AG08395 (cell line): Measurements from ENCODE around the gene NDOR1.
"Not testable (repeated sequence)": the region's sequence is repeated elsewhere in the genome, so short reads cannot be mapped to it uniquely, and the experiment has no call there.

Experiments used
- DNase-seq: peaks from one replicate; pipeline ENCODE4 v3.0.0; 2012; ENCODE audit warnings: mixed read lengths, low spot score

The NDOR1 gene

DNA sequence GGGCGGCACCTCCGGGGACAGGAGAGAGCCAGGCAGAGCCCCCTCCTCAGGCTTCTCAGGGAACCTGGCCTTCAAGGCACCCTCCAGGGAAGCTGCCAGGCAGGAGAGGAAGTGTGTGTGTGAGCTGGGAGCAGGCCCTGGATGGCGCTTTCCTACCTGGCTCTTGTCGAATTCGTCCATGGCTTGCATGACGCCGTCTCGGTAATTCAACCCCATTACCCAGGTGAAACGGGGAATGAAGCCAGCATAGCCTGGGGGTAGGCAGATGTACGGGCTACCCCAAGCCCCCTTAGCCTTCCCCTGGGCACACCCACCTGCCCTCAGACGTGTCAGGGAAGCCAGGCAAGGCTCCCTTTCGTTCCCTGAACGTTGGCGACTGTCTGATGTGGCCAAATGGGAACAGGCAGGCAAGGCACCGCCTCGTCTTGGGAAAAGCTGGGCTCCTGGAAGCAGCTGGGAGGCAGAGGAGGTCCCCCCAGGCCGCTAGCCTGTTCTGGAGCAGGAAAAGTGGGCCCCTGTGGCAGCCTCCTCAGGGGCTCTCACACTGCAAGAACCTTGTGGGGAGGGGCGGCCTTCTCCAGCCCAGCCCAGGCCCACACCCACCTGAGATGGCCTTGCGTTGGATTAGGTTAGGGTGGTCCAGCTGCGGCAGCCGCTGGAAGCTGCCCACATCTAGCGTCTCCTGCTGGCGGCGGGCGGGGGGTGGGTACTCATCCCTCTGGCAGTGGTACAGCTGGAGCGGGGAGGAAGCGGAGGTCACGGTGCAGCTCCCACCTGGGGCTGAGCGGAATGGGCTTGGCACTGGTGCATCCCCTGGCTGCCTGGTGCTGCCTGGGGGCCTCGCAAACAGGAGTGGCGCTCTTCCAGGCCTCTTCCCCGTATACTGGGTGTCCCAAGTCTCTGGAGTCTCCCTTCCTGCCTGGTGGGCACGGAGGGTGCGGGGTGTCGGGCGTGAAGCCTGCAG, 39.3 kb downstream of the NDOR1 start:
- no peak for DNase-seq

DNA sequence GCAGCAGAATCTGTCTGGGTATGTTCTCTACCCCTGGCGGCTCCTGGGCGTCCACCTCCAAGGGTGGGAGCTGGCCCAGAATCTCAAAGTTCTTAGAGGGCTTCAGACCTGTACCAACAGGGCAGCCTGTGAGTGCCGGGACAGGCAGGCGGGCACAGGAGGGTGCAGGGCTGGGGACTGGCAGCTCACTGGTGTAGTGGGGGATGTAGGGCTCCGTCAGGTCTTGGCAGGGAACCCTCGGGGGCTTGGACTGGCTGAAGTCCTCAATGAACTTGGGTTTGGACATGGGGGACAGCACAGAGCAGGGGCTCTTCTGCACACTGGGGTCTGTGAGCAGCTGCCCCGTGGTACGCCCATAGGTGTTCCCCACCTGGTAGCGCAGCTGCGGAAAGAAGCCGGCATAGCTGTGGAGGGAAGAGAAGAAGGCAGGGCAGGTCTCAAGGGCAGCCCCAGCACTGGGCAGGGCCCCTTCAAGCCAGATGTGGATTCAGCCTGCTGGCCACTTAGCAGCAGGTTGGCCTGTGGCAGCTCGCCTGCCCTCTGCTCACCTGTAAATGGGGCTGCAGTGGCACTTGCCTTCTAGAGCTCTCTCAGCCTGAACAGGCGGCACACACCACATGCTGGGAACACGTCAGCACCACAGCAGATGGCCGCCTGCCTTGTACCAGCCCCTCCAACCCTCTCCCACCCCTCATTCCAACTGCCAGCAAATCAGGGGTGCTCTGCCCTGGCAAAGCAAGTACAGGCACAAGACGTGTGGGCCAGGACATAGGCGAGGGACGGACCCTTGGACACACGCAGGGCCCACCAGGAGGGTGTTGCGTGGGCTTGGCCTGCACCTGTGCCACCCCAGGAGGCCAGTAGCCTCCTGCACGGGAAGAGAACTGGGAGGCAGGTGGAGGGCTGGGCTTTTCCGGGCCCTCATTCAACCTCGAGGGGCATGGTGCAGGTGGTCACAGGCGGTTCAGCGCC, 40.2 kb downstream of the NDOR1 start:
- DNase-seq = no peak

DNA sequence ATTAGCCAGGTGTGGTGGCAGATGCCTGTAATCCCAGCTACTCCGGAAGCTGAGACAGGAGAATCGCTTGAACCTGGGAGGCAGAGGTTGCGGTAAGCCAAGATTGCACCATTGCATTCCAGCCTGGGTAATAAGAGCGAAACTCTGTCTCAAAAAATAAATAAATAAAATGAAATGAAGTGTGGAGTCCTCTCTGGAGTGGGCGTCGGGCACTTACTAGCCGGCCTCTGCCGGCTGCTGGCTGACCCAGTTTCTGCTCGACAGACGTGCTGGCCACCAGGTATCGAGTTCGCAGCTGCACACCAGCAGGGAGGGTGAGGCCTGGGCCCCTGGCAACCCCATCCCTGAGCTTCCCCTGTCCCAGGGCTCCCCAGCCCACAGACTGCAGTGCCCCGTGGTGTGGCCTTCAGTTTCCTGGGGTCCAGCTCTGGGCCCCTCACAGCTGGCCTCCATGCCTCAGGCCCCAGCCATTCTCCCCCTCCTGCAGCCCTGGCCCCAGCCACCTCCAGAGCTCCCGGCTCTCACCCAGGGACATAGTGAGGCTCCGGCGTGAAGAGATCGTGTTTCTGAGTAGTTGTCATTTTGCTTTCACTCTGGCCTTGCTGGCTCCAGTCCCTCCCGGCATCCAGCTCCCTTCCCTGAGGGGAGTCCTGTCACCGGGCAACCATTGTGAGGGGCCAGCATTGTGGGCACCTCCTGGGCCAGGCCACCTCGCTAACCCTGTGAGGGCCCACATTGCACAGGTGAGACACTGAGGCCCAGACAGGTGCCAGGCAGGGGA, 41.8 kb downstream of the NDOR1 start:
- no peak for DNase-seq

DNA sequence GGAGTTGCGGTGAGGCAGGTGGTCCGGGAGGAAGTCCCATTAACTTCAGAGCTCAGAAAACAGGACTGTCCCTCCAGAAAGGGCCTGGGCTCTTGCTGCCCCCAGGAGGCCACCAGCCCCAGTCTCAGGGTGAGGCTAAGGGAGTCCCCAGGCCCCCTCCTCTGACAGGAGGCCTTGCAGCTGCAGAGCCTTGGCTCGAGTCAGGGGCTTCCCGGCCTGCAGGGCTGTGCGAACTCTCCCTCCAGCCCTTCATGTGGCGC, 42.3 kb downstream of the NDOR1 start:
- no peak for DNase-seq

DNA sequence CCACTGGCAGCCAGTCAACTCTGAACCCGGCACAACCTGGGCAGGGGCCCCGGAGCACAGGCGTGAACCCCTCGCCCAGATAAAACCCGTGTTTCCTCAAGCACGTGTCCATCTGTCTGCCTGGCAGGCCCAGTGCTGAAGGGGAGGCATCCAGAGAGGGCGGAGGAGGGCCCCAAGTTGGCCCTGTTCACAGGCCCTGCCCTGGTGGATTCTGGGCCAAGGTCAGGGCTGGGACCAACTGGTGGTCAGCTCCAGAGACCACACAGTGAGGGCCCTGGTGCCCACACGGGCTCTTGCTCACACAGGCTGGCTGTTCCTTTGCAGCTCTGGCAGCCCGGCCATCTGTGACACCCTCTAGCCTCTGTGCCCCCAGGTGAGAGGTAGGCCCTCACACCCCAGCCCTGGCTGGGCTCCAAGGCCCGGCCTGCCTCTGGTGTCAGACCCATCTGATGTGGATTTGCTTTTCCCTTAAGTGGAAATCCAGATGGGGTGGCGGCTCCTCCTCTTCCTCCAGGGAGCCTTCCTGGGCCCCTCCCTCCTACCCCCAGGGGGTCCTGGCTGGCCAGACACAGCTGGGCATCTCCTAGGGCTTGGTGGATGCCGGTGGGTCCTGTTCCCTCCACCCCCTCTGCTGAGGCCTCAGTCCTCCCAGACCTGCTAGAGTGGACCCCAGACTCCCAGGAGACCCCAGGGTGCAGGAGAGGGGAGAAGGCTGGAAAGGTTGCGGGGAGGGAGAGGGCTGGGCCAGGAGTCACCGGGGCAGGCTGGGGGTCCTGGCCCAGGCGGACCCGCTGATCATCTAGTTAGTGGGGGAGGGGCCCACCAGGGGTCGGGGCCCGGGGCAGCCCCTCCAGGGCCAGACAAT, 45.1 kb downstream of the NDOR1 start:
- no peak for DNase-seq

DNA sequence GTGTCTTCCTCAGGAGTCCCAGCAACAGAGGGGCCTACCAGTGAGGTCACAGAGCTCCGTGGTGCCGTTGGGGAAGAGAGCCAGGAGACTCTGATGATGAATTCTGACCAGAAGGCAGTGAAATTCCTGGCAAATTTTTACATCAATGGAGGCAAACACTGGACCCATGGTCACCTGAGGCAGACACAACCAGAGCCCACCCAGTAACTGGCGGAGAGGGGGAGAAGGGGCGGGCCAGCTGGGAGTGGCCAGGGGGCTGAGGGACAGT, 45.6 kb downstream of the NDOR1 start, which contains the start of gene STPG3:
TSS of gene STPG3 (plus strand) at position 93 of the 268 bp plus-strand sequence. CDS start at position 94, 1 bp downstream.
- no peak for DNase-seq

DNA sequence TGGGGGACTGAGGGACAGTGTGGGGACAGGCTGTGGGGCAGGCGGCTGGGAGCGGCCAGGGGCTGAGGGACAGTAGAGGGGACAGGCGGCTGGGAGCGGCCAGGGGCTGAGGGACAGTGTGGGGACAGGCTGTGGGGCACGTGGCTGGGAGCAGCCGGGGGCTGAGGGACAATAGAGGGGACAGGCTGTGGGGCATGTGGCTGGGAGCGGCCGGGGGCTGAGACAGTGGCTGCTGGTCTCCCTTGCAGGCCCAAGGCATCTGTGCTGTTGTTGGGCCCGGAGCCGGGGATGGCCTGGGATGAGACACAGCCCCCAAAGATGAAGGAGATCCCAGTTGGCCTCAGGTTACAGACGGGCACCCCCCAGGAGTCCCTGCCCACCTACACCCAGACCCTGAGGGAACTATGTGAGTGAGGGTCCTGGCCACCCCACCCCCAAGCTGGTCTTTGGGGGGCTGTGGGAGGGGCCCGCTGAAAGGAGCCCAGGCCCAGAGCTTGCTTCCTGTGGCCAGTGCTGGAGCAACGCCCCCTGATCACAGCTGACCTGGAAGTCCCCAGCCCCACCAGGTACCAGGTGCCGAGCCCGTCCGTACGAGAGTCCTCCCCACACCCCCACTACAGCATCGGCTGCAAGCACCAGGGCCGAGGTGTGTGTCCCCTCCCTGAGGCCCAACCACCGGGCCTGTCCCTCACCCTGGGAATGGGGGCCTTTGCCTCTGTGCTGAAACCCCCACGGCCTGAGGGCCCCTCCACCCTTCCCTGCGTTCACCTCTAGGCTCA, 46.2 kb downstream of the NDOR1 start:
- no peak for DNase-seq

DNA sequence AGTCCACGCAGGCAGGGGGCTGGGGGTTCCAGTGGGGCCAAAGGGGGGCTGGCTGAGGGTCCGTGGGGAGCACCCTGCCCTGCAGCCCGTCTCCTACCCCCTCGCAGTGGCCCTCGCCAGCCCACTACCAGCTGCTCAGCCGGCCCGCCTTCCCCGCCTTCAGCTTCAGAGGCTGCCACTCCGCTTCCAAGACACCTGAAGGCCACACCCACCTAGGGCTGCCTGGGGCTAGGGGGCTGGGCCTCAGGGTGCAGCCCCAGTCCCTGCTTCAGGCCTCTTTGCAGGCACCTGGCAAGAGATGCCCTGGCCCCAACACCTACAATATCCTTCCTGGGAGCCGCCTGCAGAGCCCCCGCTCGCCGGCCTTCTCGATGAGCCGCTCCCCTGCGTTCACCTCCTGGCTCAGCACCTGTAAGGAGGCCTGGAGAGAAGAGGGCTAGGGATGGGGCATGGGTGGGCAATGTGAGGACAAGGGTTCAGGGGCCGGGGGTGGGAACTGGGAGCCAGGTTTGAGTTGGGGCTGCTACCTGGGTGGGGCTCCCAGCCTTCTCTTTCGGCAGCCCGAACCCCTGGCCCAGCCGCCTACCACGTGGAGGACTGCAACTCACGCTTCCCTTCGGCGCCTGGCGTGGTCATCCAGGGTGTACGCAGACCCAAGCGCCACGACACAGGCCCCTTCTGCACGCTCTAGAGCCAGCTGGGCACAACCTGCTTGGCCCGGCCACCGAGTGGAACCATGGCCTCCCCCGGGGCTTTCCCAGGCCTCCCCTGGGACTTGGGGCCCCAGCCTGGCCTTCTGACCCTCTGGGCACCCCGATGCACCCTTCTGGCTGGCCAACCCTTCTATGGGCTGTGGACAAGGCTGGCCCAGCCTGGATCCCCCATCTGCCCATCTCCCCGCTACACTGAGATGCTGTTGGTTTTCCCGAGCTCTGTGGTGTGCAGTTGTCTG, 47.3 kb downstream of the NDOR1 start:
- DNase-seq = no peak

DNA sequence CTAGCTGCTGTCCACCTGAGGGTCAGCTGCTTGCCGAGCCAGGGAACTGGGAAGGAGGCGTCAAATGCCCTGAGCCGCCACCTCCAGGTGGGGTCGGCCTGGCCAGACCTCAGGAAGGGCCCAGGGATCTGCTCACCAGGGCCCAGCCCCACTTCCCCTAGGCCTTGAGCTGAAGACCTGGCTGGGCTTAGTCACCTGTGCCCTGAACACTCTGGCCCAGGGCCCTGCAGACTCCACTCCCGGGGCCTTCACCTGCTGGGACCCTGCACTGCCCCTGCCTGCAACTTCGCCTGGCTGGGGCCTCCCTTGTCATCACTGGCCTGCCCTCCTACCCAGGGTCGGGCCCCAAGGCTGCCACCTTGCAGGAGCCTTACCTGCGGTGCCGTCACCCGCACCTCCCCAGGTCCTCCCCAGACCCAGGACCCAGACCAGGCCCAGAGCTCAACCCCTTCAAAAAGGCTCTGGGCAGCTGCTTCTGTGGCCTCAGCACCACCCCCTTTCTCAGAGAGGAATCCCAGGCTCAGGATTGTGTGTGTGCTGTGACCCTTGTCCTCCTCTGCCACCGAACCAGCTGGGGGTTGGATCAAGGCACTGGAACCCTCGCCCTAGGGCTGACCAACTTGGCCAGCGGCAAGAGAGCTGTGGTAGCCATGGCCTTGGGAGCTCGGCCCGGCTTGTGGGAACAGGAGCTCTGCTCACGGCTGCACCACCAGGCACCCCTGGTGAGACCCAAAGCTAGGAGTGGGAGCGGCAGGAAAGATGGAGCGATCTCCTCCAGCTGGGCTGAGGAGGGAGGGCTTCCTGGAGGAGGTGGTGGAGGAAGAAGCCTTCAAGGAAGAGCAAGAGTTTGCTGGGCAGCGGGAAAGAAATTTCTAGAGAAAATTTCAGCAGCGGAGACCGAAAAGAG, 48.5 kb downstream of the NDOR1 start:
- DNase-seq = peak; percentile 13

DNA sequence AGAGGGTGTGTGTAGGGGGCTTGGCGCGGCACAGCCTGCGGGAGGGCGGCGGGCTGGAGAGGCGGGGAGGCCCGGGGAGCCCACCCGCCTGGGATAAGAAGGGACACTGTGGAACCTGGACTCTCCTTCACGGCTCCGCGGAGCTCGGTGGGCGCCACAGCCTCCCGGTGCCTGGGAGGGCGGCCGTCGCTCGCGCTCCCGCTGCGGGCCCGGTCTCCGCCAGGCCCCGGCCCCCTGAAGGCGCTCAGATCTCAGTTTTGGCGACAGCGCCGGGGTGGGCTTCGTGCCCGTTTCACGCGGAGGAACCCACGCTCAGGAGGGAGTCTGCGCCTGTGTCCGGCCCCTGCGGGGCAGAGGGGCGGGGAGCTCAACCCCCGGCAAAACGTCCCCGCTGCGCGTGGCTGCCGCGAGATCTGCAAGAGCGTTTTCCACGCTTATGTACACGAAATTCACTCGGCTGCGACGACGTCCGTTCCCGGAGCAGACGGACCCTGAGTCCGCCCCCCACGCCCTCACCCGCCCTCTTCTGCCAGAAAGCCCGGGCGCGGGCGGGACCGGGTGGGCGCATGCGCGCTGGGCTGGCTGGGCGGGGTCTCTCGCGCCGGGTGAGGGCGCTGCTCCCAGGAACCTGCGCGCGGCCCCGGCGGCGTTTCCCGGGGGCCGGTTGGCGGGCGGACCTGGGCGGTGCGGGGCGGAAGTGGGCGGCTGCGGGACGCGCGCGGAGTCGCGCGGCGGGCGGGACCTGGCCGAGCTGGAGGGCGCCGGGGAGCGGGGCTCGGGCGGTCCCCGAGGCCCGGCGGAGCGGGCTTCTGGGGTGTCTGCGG, 49.3 kb downstream of the NDOR1 start, which contains the start of gene NELFB:
TSS of gene NELFB (plus strand) at position 704 of the 824 bp plus-strand sequence.
- DNase-seq = peak; percentile 100

DNA sequence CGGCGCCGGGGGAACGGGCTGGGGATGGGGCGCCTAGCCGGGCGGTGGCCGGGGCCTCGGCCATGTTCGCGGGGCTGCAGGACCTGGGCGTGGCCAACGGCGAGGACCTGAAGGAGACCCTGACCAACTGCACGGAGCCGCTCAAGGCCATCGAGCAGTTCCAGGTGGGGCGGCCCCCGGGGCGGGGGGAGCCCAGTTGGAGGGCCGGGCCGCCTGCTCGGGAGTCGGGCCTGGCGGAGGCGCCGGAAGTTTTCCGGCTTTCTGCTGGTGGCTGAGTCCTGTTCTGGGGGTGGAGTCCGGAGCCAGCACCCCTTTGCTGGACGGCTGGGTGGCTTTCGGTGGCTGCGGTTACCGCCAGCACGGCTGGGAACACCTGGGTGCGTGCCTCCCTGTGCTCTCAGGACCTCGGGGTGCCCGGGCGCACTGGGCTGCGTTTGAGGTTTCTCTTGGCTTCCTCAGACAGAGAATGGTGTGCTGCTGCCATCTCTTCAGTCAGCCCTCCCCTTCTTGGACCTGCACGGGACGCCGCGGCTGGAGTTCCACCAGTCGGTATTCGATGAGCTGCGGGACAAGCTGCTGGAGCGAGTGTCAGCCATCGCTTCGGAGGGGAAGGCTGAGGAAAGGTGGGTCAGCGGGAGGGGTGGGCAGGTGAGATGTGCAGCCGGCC, 50.1 kb downstream of the NDOR1 start:
- DNase-seq = peak; percentile 35

DNA sequence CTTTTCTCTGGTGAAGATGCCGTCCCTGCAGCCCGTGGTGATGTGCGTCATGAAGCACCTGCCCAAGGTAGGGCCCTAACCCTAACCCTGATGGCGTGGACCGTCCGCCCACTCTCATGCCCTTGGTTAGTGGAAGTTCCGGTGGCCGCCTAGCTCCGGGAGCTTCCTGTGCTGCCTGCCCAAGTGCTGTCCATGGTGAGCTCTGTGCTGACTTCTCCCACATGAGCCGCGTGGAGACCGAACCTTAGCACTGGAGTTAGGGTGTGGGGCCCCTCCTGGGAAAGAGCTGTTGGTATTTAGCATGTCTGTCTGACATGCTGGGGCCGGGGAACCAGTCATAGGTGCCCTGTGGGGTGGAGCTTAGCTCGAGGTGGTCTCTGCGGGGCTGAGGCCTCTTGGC, 50.9 kb downstream of the NDOR1 start:
- no peak for DNase-seq

DNA sequence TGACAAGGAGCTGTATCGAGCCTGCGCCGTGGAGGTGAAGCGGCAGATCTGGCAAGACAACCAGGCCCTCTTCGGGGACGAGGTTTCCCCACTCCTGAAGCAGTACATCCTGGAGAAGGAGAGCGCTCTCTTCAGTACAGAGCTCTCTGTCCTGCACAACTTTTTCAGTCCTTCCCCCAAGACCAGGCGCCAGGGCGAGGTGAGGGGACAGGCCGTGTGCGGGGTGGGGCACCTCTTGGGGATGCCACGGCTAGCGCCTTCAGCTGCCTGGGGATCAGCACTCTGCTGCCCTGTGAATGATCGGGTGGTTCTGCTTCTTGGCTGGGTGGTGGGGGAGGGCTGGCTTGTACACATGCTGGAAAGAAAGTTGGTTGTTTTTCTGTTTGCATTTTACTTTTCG, 51.4 kb downstream of the NDOR1 start:
- no peak for DNase-seq

DNA sequence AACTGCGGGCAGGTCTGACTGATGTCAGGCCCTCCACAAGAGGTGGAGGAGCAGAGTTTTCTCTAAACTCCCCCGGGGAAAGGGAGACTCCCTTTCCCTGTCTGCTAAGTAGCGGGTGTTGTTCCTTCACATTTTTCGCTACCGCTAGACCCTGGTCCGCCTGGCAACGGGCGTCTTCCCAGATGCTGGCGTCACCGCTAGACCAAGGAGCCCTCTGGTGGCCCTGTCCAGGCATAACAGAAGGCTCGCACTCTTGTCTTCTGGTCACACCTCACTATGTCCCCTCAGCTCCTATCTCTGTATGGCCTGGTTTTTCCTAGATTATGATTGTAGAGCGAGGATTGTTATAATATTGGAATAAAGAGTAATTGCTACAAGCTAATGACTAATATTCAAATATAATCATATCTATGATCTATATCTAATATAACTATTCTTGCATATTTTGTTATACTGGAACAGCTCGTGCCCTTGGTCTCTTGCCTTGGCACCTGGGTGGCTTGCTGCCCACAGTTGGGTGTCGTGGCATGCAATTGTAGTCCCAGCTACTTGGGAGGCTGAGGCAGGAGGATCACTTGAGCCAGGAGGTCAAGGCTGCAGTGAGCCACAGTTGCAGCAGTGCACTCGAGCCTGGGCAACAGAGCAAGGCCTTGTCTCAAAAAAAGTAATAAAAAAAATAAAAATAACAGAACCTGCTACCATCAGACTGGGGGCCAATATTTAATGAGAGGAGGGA, 56.8 kb downstream of the NDOR1 start:
- not testable (repeated sequence) for DNase-seq

DNA sequence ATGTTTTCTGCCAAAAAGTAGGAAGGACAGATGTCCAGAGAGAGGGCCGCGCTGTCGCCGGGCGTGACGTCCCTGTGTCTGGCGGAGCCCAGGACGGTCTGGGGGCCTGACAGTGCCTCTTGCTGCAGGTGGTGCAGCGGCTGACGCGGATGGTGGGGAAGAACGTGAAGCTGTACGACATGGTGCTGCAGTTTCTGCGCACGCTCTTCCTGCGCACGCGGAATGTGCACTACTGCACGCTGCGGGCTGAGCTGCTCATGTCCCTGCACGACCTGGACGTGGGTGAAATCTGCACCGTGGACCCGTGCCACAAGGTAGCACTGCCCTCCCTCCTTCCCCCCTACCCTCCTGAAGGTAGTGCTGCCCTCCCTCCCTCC, 57.4 kb downstream of the NDOR1 start:
- no peak for DNase-seq

DNA sequence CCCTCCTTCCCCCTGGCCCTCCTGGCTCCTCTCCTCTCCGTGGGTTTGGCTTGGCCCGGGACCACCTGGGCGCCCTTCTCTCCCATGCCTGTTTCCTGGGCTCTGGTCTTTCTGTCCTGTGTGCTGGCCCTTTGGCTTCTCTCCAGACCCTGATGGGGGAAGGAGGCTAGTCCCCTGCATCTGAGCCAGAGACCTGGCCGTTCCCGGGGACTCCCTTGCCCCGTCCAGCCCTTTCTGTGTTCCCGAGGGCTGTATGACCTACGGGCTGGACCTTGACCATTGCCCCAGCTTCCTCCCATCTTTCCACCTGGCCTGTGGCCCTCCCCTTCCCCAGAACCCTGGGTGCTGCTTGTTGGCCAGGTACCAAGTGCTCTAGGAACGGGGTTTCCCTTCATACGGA, 58.0 kb downstream of the NDOR1 start:
- DNase-seq = no peak
